Epithelial cell of prostate (primary cell): ENCODE data around the gene KDM1A.
"Not testable (repeated sequence)": the region's sequence is repeated elsewhere in the genome, so short reads cannot be mapped to it uniquely, and the experiment has no call there.

Source experiments
- DNase-seq: peaks from one replicate; pipeline ENCODE4 v3.0.0-alpha.2; 2011; ENCODE audit warnings: low read depth, low spot score
- H3K27ac ChIP-seq: fragments of 450-650 bp; 2 replicates; pipeline ENCODE4 v1.5.1; 2017; ENCODE audit warnings: mild to moderate bottlenecking

KDM1A gene

DNA sequence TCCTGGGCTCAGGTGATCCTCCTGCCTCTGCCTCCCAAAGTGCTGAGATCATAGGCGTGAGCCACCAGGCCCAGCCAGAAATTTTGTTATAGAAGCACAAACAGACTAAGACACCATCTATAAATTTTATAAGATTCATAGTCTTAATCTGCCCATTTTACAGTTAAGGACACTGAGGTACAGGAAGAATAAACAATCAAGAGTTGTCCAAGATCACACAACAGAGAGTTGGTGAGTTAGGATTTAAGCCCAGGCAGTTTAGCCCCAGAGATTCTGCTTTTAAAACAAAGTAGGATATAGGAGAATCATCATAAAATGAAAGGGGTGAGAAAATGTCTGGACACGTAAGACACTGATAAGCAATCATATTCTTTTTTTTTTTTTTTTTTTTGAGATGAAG lies 10.4 kb upstream of the KDM1A start:
- no peak for DNase-seq

DNA sequence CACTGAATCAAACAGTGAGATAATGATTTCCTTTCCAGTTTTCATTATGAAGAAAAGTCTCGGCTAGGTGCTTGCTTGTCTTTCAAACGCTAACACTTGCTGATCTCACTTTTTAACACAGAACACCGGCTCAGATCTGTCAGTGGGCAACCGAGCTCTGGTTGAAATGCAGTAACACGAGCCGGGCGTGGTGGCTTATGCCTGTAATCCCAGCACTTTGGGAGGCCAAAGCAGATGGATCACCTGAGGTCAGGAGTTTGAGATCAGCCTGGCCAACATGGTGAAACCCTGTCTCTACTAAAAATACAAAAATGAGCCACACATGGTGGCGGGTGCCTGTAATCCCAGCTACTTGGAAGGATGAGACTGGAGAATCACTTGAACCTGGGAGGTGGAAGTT lies 9.2 kb upstream of the KDM1A start:
- H3K27ac ChIP-seq = peak overlapping the region; percentile 90

More for the DNA sequence above, 10.4 kb upstream of the KDM1A start:
- no peak overlapping the region for H3K27ac ChIP-seq

DNA sequence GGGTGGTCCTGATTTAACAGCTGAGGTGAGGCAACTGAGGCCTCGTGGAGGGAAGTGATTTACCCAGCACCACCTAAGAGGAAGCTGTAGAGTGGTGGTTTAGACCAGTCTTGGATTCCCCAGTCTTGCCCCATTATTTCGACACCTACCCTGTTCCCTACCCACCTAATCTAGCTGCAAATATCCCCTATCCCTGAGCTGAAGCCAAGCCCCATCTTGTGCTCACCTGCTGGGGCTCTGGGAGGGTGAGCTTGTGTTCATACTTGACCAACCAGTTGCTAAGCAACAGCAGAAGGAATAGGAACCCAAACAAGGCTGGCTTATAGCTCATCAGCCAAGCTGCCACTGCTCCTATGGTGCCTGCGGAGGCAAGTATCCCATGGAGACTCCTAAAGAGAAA lies 5.6 kb upstream of the KDM1A start:
- peak; percentile 54 for DNase-seq
- H3K27ac ChIP-seq = no peak overlapping the region

More for the DNA sequence above, 9.2 kb upstream of the KDM1A start:
- DNase-seq = not testable (repeated sequence)

DNA sequence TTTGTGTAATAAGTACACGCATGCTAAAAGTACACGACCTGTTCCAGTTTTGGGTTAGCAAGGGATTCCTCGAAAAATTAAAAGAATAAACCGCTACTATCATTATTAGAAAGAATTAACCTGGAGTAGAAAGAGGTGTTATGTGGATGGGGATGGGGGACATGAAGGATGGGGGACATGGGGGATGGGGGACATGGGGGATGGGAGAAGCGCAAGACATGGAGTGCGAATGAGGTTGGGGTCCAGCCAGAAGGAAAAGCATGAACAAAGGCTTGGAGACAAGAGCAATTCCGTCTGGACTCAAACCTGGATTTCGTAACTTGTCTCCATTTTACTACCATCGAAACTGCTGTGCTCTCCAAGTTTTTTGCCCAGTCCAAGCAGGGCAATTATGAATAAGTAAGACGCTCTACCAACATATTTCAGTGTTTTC lies 591 bp upstream of the KDM1A start:
- H3K27ac ChIP-seq = peak overlapping the region; percentile 60
- DNase-seq = no peak

DNA sequence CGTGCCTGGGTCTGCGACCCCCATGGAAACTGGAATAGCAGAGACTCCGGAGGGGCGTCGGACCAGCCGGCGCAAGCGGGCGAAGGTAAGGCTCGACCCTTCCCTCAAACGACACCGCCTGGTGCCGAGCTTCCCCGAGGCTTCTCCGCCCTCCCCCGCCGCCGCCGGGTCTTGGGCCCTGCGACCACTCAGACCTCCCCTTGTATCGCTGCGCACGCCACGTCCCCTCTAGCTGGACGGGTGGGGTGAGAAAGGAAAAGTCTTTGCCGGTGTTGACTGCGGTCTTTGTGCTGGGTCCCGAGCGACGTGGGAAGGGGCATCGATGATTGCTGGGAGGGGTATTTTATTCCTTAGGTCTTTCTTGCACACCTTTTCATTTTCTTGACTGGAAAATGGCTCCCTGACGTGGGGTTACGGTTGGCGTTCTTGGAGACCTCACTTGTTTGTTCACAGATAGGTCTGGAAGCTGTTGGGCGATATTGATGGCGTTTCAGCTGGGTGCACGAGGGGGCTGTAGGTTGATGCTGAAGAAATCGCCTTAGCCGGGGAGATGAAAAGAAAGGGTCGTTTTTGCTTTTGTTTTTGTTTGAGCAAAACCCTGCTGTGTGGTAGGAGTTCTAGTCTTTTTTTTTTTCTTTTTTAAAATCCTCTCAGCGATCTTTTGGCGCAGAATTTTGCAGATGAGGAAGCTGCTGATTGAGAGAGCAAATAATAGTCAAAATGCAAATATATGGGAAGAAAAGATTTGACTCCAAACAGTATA lies 776 bp downstream of the KDM1A start:
- DNase-seq = no peak
- H3K27ac ChIP-seq = peak overlapping the region; percentile 60

DNA sequence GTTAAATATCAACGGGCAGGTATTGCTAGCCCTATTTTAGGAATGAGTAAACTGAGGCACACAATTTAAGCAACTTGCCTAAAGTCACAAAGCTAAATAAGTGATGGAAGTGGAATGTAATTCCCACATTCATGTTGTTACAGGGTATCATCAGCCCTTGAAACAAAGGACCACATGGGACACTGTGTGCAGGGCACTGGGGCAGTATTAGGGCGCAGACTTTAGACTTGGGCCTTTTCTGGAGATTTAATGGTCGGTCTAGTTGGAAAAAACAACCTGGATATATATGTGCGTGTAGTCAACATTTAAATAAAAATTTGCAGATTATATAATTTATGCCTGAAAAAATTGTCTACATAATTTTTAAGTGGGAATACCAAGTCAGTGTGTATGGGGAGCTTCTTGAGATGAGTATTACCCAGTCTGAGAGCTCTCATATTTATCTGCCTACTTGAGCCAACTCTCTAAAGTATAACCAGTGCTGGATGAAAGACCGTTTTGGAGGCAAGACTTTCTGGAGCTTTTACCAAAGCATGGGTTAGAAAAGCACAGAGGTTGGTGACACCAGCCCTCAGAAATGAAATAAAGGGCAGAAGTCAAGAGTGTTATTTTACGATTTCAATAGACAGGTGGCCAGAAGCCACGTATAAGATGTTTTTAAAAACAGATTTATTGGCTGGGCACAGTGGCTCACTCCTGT lies 1.6 kb downstream of the KDM1A start:
- H3K27ac ChIP-seq = peak overlapping the region; percentile 60
- DNase-seq = no peak

DNA sequence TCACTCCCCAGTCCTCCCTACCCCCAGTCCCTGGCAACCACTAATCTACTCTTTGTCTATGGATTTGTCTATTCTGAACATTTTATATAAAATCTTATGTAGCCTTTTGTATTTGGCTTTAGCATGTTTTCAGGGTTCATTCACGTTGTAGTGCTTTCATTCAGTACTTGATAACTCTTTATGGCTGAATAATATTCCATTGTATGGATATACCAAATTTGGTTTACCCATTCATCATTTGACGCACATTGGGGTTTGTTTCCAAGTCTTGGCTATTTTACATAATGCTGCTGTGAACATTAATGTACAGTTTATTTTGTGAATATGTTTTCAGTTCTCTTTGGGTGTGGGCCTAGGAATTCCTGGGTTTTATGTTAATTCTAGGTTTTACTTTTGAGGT lies 2.6 kb downstream of the KDM1A start:
- no peak for DNase-seq
- no peak overlapping the region for H3K27ac ChIP-seq

DNA sequence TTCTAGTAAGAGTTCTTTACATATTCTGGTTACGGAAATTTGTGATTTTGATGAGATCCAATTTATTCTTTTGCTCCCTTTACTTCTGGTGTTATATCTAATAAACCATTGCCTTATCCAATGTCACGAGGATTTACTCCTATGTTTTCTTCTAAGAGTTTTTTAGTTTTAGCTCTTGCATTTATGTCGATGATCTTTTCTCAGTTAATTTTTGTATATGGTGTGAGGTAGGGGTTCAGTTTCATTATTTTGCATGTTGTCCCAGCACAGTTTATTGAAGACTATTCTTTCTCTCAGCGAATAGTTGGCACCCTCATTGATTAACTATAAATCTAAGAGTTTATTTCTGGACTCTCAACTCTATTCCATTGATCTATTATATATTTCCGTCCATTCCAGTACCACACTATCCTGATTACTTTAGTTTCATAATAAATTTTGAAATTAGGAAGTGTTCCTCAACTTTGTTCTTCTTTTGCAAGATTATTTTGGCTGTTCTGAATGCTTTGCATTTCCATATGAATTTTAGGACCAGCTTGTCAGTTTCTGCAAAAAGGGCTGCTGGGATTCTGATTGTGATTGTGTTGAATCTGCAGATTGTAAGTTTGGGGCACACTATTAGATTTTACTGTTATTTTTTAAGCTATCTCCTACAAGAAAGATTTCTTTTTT lies 4.0 kb downstream of the KDM1A start:
- no peak for DNase-seq

DNA sequence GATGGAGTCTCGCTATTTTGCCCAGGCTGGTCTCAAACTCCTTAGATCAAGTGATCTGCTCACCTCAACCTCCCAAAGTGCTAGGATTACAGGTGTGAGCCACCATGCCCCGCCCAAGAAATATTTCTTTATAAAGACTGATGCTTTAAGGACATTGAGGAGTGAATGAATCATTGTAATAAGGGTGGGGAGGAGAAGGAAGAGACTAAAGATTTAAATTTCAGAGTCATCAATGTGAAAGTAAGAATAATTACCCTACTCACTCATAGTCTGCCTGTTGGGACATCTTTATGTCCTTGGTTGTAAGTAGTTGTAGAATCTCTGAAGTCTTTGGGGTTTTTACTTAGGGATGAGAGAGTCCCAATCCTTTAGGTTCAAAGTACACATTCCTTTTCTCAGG lies 7.3 kb downstream of the KDM1A start:
- no peak for DNase-seq
- H3K27ac ChIP-seq = peak overlapping the region; percentile 20

More for the DNA sequence above, 4.0 kb downstream of the KDM1A start:
- no peak overlapping the region for H3K27ac ChIP-seq

DNA sequence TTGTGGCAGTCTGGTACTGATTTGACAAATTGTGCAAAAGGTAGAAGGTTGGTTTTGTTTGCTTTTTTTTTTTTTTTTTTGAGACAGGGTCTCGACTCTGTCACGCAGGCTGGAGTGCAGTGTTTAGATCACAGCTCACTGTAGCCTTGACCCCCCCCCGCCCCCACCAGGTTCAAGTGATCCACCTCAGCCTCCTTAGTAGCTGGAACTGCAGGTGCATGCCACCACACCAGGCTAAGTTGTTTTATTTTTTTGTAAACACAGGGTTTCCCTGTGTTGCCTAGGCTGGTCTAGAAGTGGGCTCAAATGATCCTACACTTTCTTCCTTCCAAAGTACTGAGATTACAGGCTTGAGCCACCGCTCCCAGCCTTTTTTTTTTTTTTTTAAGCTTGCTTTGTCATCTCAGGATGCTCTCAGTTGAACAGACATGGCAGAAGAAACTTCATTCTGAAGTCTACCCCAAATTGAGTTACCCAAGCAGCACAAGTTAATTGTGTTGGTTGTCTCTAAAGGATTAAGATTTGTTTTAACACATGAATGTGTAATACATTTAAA lies 8.2 kb downstream of the KDM1A start:
- DNase-seq = no peak
- no peak overlapping the region for H3K27ac ChIP-seq

DNA sequence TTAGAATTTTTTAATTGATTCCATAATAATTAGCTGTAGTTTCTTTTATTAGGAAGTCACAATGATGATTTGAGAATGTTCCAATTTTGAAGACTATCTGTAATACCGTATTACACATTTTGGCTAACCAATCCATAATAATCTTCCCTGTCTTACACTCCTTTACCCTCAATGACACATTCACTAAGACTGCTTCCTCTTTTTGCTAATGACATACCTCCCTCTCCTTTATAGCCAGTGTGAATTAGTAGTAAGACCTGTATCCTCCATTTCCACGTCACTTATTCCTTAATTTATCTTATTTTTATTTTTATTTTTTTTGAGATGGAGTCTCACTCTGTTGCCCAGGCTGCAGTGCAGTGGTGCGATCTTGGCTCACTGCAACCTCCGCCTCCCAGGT lies 10.1 kb downstream of the KDM1A start:
- H3K27ac ChIP-seq = no peak overlapping the region

DNA sequence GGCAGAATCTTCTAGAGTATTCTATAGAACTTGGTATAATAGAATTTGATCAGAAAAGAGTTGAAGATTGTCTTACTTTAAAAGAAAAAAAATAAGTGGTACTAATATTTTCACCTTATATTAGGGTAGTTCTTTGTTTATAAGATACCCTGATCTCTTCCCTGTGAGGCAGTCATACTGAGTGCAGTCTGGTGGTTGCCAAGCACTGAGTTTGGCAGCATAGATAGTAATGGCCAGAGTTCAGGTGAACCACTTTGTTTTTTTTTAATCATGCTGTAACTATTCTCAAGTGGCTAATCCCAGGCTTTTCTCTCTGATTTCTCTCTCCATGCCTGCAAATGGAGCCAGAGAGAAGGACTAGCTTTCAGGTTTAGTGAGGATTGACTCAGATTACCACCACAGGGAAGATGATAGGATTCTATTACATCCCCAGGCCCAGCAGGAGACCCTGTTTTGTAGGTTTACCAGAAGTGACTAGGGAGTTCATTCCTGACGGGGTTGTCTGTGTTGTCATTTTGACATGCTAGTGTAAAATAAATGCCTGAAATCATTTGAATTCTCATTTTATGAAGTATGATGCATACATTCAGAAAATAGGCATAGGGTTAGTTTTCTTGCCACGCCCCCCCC lies 16.7 kb downstream of the KDM1A start:
- no peak for DNase-seq
- H3K27ac ChIP-seq = no peak overlapping the region

More for the DNA sequence above, 10.1 kb downstream of the KDM1A start:
- DNase-seq = no peak

DNA sequence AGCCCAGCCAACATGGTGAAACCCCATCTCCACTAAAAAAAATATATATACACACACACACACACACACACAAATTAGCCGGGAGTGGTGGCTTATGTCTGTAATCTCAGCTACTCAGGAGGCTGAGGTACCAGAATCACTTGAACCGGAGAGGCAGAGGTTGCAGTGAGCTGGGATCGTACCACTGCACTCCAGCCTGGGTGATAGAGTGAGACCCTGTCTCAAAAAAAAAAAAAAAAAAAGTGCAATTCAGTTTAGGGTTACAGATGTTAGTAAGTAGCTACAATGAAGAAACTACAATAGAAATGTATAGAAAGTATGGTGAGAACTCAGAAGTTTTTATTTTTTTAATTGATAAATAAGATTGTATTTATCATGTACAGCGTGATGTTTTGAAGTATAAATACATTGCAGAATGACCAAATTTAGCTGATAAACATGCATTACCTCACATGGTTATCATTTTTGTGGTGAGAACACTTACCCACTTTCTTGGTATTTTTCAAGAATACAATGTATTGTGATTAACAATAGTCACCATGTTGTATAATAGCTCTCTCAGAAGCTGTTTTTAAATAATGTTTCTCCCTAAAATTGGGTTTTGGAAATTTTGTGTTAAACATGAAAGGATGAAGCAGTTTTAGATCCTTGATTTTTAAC lies 17.9 kb downstream of the KDM1A start:
- no peak for DNase-seq

DNA sequence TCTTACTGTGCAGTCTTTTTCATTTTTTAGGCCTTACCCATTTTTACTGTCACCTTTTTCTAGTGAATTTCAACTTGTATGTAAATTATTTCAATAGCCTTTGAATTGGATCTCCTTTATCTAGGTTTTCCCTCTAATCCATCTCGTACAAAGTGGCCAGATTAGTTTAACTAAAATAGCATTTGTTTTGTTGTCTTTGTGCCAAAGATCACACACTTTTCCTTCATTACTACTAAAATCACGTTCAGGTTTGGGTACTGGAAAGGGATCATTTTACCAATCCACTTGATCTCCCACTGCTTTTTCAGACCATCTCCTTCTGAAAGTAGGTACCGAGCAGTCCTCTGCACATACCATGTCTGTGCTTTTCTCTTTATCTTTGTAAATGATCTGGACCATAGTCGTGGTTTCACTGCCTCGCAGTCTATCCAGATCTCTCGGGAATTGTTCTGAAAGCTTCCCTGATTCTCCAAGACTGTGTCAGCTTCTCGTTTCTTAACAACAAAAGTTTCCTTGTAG lies 20.1 kb downstream of the KDM1A start:
- no peak for DNase-seq
- H3K27ac ChIP-seq = no peak overlapping the region

More for the DNA sequence above, 17.9 kb downstream of the KDM1A start:
- no peak overlapping the region for H3K27ac ChIP-seq

DNA sequence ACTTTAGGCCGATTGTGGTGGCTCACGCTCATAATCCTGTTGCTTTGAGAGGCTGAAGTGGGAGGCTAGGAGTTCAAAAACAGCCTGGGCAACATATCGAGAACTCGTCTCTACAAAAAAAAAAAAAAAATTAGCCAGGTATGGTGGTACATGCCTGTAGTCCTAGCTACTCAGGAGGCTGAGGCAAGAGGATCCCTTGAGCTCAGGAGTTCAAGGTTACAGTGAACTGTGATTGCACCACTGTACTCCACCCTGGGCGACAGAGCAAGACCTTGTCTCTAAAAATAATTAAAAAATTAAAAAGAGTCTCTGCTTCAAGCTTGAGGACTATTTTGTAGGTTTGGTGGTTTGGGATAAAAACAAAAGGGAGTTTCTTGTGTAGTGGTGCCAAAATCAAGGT lies 21.2 kb downstream of the KDM1A start:
- no peak for DNase-seq
- no peak overlapping the region for H3K27ac ChIP-seq

DNA sequence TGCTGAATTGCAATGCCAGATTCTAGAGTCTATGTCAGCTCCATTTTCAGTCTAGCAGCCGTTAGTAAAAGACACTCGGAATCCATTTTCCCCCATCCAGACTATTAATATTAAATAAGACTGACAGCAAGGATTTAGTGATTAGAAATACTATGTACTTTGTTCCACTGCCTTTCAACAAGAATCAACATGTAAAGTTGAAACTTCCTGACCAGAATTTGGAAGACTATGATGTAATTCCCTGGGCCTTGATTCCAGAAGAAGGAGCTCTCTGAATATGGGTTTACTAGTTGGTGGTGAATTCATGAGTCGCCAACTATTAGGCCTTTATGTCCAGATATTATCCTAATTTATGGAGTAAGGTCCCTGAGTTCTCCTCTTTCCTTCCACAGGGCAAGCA lies 24.8 kb downstream of the KDM1A start:
- peak overlapping the region; percentile 22 for H3K27ac ChIP-seq

DNA sequence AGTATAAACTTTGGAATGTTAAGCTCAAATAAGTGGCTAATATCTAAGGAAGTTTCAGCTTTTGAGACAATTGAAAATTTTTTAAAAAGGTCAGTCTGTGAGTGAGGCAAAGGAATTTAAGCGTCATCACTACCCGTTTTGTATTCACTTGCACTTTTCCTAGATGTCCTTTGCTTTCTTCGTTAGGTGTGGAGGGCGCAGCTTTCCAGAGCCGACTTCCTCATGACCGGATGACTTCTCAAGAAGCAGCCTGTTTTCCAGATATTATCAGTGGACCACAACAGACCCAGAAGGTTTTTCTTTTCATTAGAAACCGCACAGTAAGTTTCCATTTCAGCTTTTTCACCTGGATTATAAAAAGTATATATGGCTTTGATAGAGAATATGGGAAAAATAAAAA lies 30.9 kb downstream of the KDM1A start:
- DNase-seq = no peak

More for the DNA sequence above, 24.8 kb downstream of the KDM1A start:
- peak; percentile 16 for DNase-seq

DNA sequence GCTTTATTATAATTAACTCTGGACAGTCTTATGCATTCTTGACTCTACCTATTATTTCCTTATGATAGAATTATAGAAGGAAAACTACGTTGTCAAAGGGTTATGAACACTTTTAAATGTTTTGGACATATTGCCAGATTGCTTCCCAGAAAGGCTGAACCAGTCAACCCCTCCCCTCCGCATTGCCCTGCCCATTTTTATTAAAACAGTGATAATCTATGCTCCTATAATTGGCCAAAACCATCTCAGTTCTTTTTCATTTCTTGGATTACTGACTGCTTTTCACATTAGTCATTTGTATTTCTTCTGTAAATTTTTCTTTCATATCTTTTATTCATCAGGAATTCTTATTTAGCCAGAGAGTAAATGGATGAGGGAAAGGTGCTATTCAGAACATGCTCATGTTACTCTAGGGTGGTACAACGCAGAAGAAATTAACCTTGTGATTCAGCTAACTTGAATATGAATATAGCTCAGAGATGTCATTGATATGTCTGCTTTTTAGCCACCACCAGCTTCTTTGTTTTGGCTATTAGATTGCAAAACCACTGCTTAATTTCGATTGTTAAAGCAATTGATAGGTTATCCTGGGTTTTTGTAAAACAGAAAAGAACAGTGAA lies 32.1 kb downstream of the KDM1A start:
- no peak for DNase-seq
- no peak overlapping the region for H3K27ac ChIP-seq

More for the DNA sequence above, 30.9 kb downstream of the KDM1A start:
- no peak overlapping the region for H3K27ac ChIP-seq

DNA sequence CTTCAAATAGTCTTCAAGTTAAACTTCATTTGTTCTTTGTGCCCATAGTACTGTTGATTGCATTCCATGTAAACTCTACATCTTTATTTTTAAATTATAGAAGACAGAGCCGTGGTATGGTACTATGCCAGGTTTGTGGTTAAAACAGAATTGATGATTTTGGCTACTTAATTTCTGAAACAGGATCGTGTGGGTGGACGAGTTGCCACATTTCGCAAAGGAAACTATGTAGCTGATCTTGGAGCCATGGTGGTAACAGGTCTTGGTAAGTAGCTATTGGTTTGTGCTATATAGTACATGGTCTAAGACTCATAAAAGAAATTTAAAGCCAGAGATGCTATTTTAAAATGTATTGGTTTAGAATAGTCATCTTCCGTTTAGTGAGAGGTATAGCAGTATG lies 38.0 kb downstream of the KDM1A start:
- H3K27ac ChIP-seq = no peak overlapping the region
- no peak for DNase-seq
